ENCODE data around the gene AXIN1. TPM values are rescaled to one million over a fixed set of nuclear protein-coding genes. Genes with fewer than 3 reads are reported as not detected.

Gene AXIN1
- total RNA-seq, 1 experiment from 2014 or later, result 43.7 TPM

- TF ChIP-seq CTCF (IDR thresholded peaks at IDR 0.05; ENCODE audit: unreplicated experiment), result no peak
- DNase-seq (ENCODE audit: unreplicated experiment), result no peak
- H3K9me3 Mint-ChIP-seq (ENCODE audit: unreplicated experiment), result no peaks in the 10 kb centered on the region
- no peak overlapping the region for H3K4me3 Mint-ChIP-seq (ENCODE audit: unreplicated experiment)
- H3K4me1 Mint-ChIP-seq (ENCODE audit: insufficient read depth, unreplicated experiment), result no peaks in the 10 kb centered on the region
- no peak overlapping the region for H3K27ac Mint-ChIP-seq (ENCODE audit: low read depth, unreplicated experiment)
- BruUV-seq (replicated peaks), result no TSS peak
- POLR2A ChIA-PET, result no interaction called here
- CTCF ChIA-PET, result no interaction called here
- intact Hi-C loops (cut with micrococcal nuclease), result no loop called here
- H3K27me3 Mint-ChIP-seq (ENCODE audit: insufficient read depth, unreplicated experiment), result no peaks in the 10 kb centered on the region
- H3K36me3 Mint-ChIP-seq (ENCODE audit: insufficient read depth, unreplicated experiment), result peaks cover 7% of the 10 kb centered on the region
Observed at GRCh38 chr16:377419-377951, 25.0 kb upstream of the AXIN1 start.

GRCh38 chr16:376817-377418 is 24.4 kb upstream of the AXIN1 start:
- ChIA-PET CTCF (no interaction called here), POLR2A (no interaction called here)
- no TSS peak for BruUV-seq (replicated peaks)
- Mint-ChIP-seq H3K4me3 (ENCODE audit: unreplicated experiment) (no peak overlapping the region), H3K9me3 (ENCODE audit: unreplicated experiment) (no peaks in the 10 kb centered on the region), H3K4me1 (ENCODE audit: insufficient read depth, unreplicated experiment) (no peaks in the 10 kb centered on the region), H3K36me3 (ENCODE audit: insufficient read depth, unreplicated experiment) (peaks cover 7% of the 10 kb centered on the region), H3K27me3 (ENCODE audit: insufficient read depth, unreplicated experiment) (no peaks in the 10 kb centered on the region), H3K27ac (ENCODE audit: low read depth, unreplicated experiment) (no peak overlapping the region)
- DNase-seq (ENCODE audit: unreplicated experiment), result no peak
- no peak for TF ChIP-seq CTCF (IDR thresholded peaks at IDR 0.05; ENCODE audit: unreplicated experiment)
- intact Hi-C loops (cut with micrococcal nuclease), result no loop called here

- intact Hi-C loops (cut with micrococcal nuclease), result no loop called here
- H3K4me3 Mint-ChIP-seq (ENCODE audit: unreplicated experiment), result no peak overlapping the region
- POLR2A ChIA-PET, result no interaction called here
- DNase-seq (ENCODE audit: unreplicated experiment), result no peak
- TF ChIP-seq CTCF (IDR thresholded peaks at IDR 0.05; ENCODE audit: unreplicated experiment), result no peak
- no peaks in the 10 kb centered on the region for H3K4me1 Mint-ChIP-seq (ENCODE audit: insufficient read depth, unreplicated experiment)
- H3K36me3 Mint-ChIP-seq (ENCODE audit: insufficient read depth, unreplicated experiment), result peaks cover 7% of the 10 kb centered on the region
- H3K27ac Mint-ChIP-seq (ENCODE audit: low read depth, unreplicated experiment), result no peak overlapping the region
- H3K9me3 Mint-ChIP-seq (ENCODE audit: unreplicated experiment), result no peaks in the 10 kb centered on the region
- H3K27me3 Mint-ChIP-seq (ENCODE audit: insufficient read depth, unreplicated experiment), result no peaks in the 10 kb centered on the region
- CTCF ChIA-PET, result no interaction called here
- BruUV-seq (replicated peaks), result no TSS peak
Observed at GRCh38 chr16:375927-376816, 23.6 kb upstream of the AXIN1 start.

- ChIA-PET CTCF (no interaction called here), POLR2A (no interaction called here)
- intact Hi-C loops (cut with micrococcal nuclease), result no loop called here
- H3K9me3 Mint-ChIP-seq (ENCODE audit: unreplicated experiment), result no peaks in the 10 kb centered on the region
- H3K27me3 Mint-ChIP-seq (ENCODE audit: insufficient read depth, unreplicated experiment), result no peaks in the 10 kb centered on the region
- peaks cover 12% of the 10 kb centered on the region for H3K36me3 Mint-ChIP-seq (ENCODE audit: insufficient read depth, unreplicated experiment)
- H3K4me1 Mint-ChIP-seq (ENCODE audit: insufficient read depth, unreplicated experiment), result no peaks in the 10 kb centered on the region
- no peak for TF ChIP-seq CTCF (IDR thresholded peaks at IDR 0.05; ENCODE audit: unreplicated experiment)
- DNase-seq (ENCODE audit: unreplicated experiment), result no peak
- BruUV-seq (replicated peaks), result no TSS peak
- H3K27ac Mint-ChIP-seq (ENCODE audit: low read depth, unreplicated experiment), result no peak overlapping the region
- H3K4me3 Mint-ChIP-seq (ENCODE audit: unreplicated experiment), result no peak overlapping the region
Observed at GRCh38 chr16:375212-375611, 22.7 kb upstream of the AXIN1 start.
